Spleen (tissue), 11 donors: ENCODE results near the gene VWA3A. TPM values are rescaled to one million over a fixed set of nuclear protein-coding genes. Genes with fewer than 3 reads are reported as not detected.

Experiments
- DNase-seq: peaks from one replicate; pipeline ENCODE4 v3.0.0-alpha.2; 2020
- H3K27ac ChIP-seq, 8 donors: fragments of 200-600 bp; sonication (generic) in 7 of 8; 1 replicate in 4 of 8; 2 replicates in 4 of 8; pipeline versions ENCODE4 v1.5.0 to v1.8.0; 2016 to 2021; ENCODE audit warnings: inconsistent platforms in 4 of 8, mild to moderate bottlenecking in 4 of 8, moderate library complexity in 1 of 8
- H3K27me3 ChIP-seq, 7 donors: fragments of 200-600 bp; sonication (generic) in 6 of 7; replicated peaks in 1 of 7; 1 replicate in 4 of 7; 2 replicates in 3 of 7; pipeline versions ENCODE4 v1.5.0 to v1.8.0; 2016 to 2021; ENCODE audit warnings: inconsistent platforms in 3 of 7, mild to moderate bottlenecking in 1 of 7
- H3K36me3 ChIP-seq, 6 donors: fragments of 200-600 bp; sonication (generic) in 5 of 6; 1 replicate in 4 of 6; 2 replicates in 2 of 6; pipeline versions ENCODE4 v1.5.0 to v1.8.0; 2016 to 2021; ENCODE audit warnings: inconsistent platforms in 2 of 6
- H3K4me1 ChIP-seq, 6 donors: fragments of 200-600 bp; sonication (generic) in 5 of 6; 1 replicate in 3 of 6; 2 replicates in 3 of 6; pipeline versions ENCODE4 v1.5.0 to v1.8.0; 2016 to 2021; ENCODE audit warnings: inconsistent platforms in 3 of 6
- H3K4me3 ChIP-seq, 8 donors: fragments of 200-600 bp; sonication (generic) in 7 of 8; 1 replicate in 4 of 8; 2 replicates in 4 of 8; pipeline versions ENCODE4 v1.5.0 to v1.8.0; 2016 to 2021; ENCODE audit warnings: inconsistent platforms in 4 of 8, mild to moderate bottlenecking in 4 of 8, moderate library complexity in 2 of 8
- H3K9me3 ChIP-seq, 8 donors: fragments of 200-600 bp; sonication (generic) in 7 of 8; 1 replicate in 4 of 8; 2 replicates in 4 of 8; pipeline versions ENCODE4 v1.5.0 to v1.8.0; 2016 to 2021; ENCODE audit warnings: inconsistent platforms in 4 of 8
- POLR2A ChIP-seq, 3 donors: fragments of 450-650 bp; IDR thresholded peaks; one replicate each; pipeline ENCODE4 v1.5.1; 2017; ENCODE audit warnings: antibody characterized with exemption in 3 of 3, mild to moderate bottlenecking in 1 of 3
- POLR2AphosphoS5 ChIP-seq, 3 donors: sonication (generic); formaldehyde crosslinking; IDR thresholded peaks; one replicate each; pipeline ENCODE4 v1.5.1; 2017; ENCODE audit warnings: antibody characterized with exemption in 3 of 3
- WGBS, 5 donors: extraction: QIAGEN DNeasy Blood & Tissue Kit in 3 of 5; methylation state at CpG; one replicate each; pipeline versions ENCODE4 v1.1.5 to v1.1.7; 2013 to 2018; 5-methylcytosine and 5-hydroxymethylcytosine counted together
- intact Hi-C: fragments of 100-400 bp; cut with DNase I; formaldehyde crosslinking; loops from one replicate; pipeline ENCODE4 v1.15.0; 2023; ENCODE audit warnings: low total_unique reads
- polyA plus RNA-seq, 3 donors: library from polyadenylated mRNA; stranded (reverse); fragments of 200-250 nt; gene quantifications; one replicate each; pipeline ENCODE4 v1.2.1, GENCODE V29; 2013
- total RNA-seq, 7 donors: library from RNA; depleted of rRNA in 3 of 7; stranded (reverse); fragments of >200 nt in 3 of 7; fragmentation: NEBNext Ultra II Directional in 4 of 7; extraction: Animal tissue kit (Norgen Biotek cat#: 25700) in 4 of 7; gene quantifications; one replicate each; pipeline versions ENCODE4 v1.1.0 to v1.2.1, GENCODE V29; 2016 to 2021
- TF ChIP-seq, protein P1 (sequence below), 11 experiments: fragments of 200-600 bp in 7 of 11; fragments of 450-650 bp in 4 of 11; sonication (generic) in 4 of 11; IDR thresholded peaks in 8 of 11; conservative IDR thresholded peaks in 3 of 11; 1 replicate in 7 of 11; 2 replicates in 4 of 11; pipeline versions ENCODE4 v1.4.0 to v1.8.0; 2016 to 2021; ENCODE audit warnings: antibody characterized with exemption in 11 of 11, inconsistent platforms in 4 of 11, mild to moderate bottlenecking in 1 of 11
- donor health status: healthy with polysubstance abuse.
- donor health status: DM: no; HTN: no; CAD: no; lungs with moderate emphysema.
- donor health status: DM: no; HTN: no; CAD: no.
- donor health status: Bipolar disorder and iron deficiency.
- donor health status: healthy.
- donor health status: DM: no; HTN: no; CAD: no.
- donor health status: DM: yes; HTN: yes; CAD: no.

Gene VWA3A
- total and polyA plus RNA-seq, 10 donors = 0.08 to 2.1 (median 0.30) TPM; not detected in 2

DNA sequence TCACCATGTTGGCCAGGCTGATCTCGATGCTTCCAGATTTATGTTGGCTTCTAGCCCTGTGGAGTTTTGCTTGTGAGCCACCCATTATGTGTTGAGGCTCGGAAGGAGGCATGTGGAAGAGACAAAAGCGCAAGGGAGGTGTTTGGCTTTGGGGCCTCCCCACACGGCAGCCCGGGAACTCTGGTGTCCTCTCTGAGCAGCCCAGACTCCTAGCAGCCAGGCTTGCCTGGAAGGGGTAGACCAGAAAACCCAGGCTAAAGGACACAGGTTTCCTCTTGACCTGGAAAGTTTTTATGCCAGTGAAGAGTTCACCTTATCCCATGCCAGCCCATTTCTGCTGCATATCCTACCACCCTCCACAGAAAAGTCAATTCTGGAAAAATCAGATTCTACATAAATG, 91.0 kb downstream of the VWA3A start:
- WGBS, 5 donors = 89 to 96% (median 95%) methylated on average over 5 of the region's 5 CpGs

DNA sequence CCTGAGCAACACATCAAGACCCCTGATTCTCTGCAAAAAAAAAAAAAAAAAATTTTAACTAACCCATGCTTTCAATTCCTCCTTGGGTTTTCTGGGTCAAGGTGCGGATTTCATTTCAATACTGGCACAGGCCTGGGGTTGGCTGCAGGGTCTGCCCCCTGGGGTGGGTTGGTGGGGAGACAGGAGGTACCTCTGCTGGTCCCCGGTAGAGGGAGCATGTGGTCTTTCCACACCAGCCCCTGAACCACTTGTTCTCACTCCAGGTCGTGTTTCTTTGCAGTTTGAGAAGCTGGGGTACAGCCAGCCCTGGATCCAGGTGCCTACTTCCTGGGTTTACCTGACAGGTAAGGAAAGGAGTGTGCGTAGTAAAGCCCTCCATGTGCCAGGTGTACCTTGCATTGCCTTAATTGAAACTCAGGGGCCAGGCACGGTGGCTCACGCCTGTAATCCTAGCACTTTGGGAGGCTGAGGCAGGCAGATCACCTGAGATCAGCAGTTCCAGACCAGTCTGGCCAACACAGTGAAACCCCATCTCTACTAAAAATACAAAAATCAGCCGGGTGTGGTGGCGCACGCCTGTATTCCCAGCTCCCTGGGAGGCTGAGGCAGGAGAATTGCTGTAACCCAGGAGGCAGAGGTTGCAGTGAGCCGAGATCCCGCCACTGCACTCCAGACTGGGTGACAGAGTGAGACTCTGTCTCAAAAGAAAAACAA, 91.7 kb downstream of the VWA3A start:
- TF ChIP-seq, protein P1, sequence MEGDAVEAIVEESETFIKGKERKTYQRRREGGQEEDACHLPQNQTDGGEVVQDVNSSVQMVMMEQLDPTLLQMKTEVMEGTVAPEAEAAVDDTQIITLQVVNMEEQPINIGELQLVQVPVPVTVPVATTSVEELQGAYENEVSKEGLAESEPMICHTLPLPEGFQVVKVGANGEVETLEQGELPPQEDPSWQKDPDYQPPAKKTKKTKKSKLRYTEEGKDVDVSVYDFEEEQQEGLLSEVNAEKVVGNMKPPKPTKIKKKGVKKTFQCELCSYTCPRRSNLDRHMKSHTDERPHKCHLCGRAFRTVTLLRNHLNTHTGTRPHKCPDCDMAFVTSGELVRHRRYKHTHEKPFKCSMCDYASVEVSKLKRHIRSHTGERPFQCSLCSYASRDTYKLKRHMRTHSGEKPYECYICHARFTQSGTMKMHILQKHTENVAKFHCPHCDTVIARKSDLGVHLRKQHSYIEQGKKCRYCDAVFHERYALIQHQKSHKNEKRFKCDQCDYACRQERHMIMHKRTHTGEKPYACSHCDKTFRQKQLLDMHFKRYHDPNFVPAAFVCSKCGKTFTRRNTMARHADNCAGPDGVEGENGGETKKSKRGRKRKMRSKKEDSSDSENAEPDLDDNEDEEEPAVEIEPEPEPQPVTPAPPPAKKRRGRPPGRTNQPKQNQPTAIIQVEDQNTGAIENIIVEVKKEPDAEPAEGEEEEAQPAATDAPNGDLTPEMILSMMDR (IDR thresholded peaks at IDR 0.05 in 8 of 11, conservative IDR thresholded peaks at IDR 0.05 in 3 of 11) = peak in 4 of 11 experiments; percentile 16 to 37 (median 27)
- no peak for TF ChIP-seq POLR2A (IDR thresholded peaks at IDR 0.05)
- Histone ChIP-seq H3K36me3 (no peaks in the 10 kb centered on the region), H3K9me3 (no peaks in the 10 kb centered on the region), H3K27me3 (no peaks in the 10 kb centered on the region), H3K27ac (no peak overlapping the region), H3K4me1 (peaks cover 9 to 12% (median 10%) of the 10 kb centered on the region in 6 donors), H3K4me3 (no peak overlapping the region)
- WGBS, 5 donors = 71 to 86% (median 84%) methylated on average over 11 of the region's 11 CpGs
- DNase-seq = no peak
- intact Hi-C loops = loop anchor here (10.0 kb wide), 1 partner anchor 109 kb away; no protein-coding TSS in a partner anchor

More for the DNA sequence above, 91.0 kb downstream of the VWA3A start:
- no peak overlapping the region for H3K27ac ChIP-seq
- no peak for TF ChIP-seq POLR2A (IDR thresholded peaks at IDR 0.05)
- TF ChIP-seq, protein P1 (IDR thresholded peaks at IDR 0.05 in 8 of 11, conservative IDR thresholded peaks at IDR 0.05 in 3 of 11) = no peak
- no peak for TF ChIP-seq POLR2AphosphoS5 (IDR thresholded peaks at IDR 0.05)
- H3K4me3 ChIP-seq = no peak overlapping the region
- no peaks in the 10 kb centered on the region for H3K36me3 ChIP-seq
- no peaks in the 10 kb centered on the region for H3K27me3 ChIP-seq
- peaks cover 2 to 5% (median 3%) of the 10 kb centered on the region in 6 donors for H3K4me1 ChIP-seq
- intact Hi-C loops = loop anchor here (10.0 kb wide), 1 partner anchor 109 kb away; no protein-coding TSS in a partner anchor
- DNase-seq = no peak
- H3K9me3 ChIP-seq = no peaks in the 10 kb centered on the region

DNA sequence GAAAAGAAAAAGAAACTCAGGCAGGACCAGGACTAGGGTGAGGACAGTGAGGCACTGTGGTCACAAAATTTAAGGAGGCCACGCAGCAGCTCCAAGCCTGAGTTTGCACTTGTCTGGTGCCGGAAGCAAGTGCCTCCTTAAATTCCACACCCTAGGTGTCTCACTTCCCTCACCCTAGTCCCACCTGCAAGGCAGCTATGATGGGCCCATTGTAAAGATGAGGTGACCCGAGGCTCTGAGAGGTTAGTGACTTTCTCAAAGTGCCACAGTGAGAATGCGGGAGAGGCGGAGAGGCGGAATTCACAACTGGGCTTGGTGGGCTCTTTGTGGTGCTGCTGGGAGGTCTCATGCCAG, 92.3 kb downstream of the VWA3A start:
- Histone ChIP-seq H3K9me3 (no peaks in the 10 kb centered on the region), H3K4me1 (peaks cover 15 to 18% (median 16%) of the 10 kb centered on the region in 6 donors), H3K4me3 (no peak overlapping the region), H3K27me3 (no peaks in the 10 kb centered on the region), H3K36me3 (no peaks in the 10 kb centered on the region), H3K27ac (no peak overlapping the region)
- no peak for DNase-seq
- intact Hi-C loops = loop anchor here (10.0 kb wide), 1 partner anchor 110 kb away; no protein-coding TSS in a partner anchor
- WGBS, 5 donors = 93 to 95% (median 93%) methylated on average over 6 of the region's 6 CpGs
- TF ChIP-seq POLR2AphosphoS5 (IDR thresholded peaks at IDR 0.05) (no peak), POLR2A (IDR thresholded peaks at IDR 0.05) (no peak)
- TF ChIP-seq, protein P1 (IDR thresholded peaks at IDR 0.05 in 8 of 11, conservative IDR thresholded peaks at IDR 0.05 in 3 of 11) = no peak

DNA sequence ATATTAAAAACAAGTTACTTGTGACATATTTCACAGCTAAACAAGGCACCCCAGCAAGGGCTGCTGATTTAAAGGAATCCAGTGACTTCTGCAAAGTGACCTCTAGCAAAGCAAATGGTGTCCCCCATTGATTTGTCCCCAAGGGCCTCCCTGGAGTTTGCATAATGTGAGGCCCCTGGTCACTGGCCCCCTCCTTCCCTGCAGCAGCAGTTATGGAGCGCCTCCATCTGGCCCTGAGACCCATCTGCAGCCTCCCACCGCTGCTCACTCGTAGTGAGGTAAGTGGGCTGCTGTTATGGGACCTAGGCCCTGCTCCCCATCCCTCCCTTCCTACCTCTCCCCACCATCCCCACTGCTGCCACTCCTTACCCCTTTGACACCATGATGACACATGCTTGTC, 94.2 kb downstream of the VWA3A start:
- WGBS, 5 donors = 75 to 92% (median 86%) methylated on average over 3 of the region's 3 CpGs
- Histone ChIP-seq H3K36me3 (no peaks in the 10 kb centered on the region), H3K4me1 (peaks cover 17 to 27% (median 23%) of the 10 kb centered on the region in 6 donors), H3K27ac (peak overlapping the region in 1 of 8 donors; percentile 24), H3K4me3 (no peak overlapping the region), H3K9me3 (no peaks in the 10 kb centered on the region), H3K27me3 (no peaks in the 10 kb centered on the region)
- intact Hi-C loops = loop anchor here (5.0 to 10.0 kb wide), 2 partner anchors 112 to 184 kb away; partner anchors contain the start of gene PDZD9
- DNase-seq = no peak
- no peak for TF ChIP-seq POLR2AphosphoS5 (IDR thresholded peaks at IDR 0.05)
- no peak for TF ChIP-seq POLR2A (IDR thresholded peaks at IDR 0.05)
- TF ChIP-seq, protein P1 (IDR thresholded peaks at IDR 0.05 in 8 of 11, conservative IDR thresholded peaks at IDR 0.05 in 3 of 11) = no peak
